Left renal cortex interstitium (tissue), 4 donors: Measurements from ENCODE around the gene MANF. TPM values are rescaled to one million over a fixed set of nuclear protein-coding genes. Genes with fewer than 3 reads are reported as not detected.
"Not testable (repeated sequence)": the region's sequence is repeated elsewhere in the genome, so short reads cannot be mapped to it uniquely, and the experiment has no call there.

Source experiments
- DNase-seq, 4 donors: peaks; one replicate each; pipeline ENCODE4 v3.0.0-alpha.2; 2013; ENCODE audit warnings: low read depth in 4 of 4, low spot score in 2 of 4, missing footprints in 1 of 4
- polyA plus RNA-seq, 4 donors: library from polyadenylated mRNA; unstranded; fragments of 120-200 nt; gene quantifications; one replicate each; pipeline ENCODE4 v1.2.1, GENCODE V29; 2013; ENCODE audit not compliant: insufficient read length in 4 of 4

Gene MANF
- polyA plus RNA-seq, result 100 to 1,000 TPM; 120 to 144 (median 127) TPM

DNA sequence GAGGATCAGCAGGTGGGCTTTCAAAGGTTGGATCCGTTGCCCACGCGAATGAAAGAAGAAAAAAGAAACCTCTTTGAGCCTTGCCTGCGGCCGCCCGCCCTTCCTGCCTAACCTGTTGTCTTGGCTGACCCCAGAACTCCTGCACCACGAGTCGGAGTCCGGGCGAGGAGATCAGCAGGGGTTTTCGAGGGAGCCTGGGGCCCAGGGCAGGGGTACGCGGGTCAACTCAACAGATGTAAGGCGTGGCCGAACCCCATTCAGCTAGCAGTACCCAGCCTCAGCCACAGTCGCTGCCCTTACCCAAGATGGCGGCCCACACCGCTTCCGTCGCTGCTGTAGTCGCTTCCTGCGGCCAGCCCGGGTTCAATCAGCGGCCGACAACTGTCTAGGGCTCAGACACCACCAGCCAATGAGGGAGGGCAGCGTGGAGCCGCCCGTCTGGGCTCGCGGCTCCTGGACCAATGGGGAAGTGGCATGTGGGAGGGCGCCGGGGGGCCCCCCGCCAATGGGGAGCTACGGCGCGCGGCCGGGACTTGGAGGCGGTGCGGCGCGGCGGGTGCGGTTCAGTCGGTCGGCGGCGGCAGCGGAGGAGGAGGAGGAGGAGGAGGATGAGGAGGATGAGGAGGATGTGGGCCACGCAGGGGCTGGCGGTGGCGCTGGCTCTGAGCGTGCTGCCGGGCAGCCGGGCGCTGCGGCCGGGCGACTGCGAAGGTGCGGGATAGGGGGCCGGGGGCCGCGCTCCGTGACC, at the start of gene MANF:
Gene MANF (plus strand): TSS at position 566 of the 748 bp plus-strand sequence. CDS start 52 bp downstream, at position 618.
- DNase-seq, result peak; percentile 86 to 97 (median 92)

- no peak for DNase-seq
These were observed 48.8 kb upstream of the MANF start for GRCh38 chr3:51336261-51336660.

GRCh38 chr3:51337666-51338065, 47.4 kb upstream of the MANF start:
- no peak for DNase-seq

DNA sequence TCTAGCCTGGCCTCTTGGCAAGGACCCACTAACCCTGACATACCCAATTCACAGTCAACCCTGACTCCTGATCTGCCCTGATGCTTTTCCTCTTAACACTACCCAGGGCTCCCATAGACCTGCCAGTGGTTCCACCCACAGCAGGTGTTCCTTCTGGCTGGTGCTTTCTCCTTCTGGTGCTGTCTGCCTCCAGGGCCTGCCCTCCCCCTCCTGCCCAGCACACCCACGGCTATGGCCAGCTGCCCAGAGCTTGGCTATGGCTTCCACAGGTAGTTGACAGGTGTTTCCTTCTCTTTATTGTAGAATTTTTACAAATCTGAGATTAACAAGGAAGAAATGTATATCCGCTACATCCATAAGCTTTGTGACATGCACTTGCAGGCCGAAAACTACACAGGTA, 46.5 kb upstream of the MANF start:
- DNase-seq, result no peak

GRCh38 chr3:51340013-51340829, 44.9 kb upstream of the MANF start:
- DNase-seq, result no peak

- no peak for DNase-seq
These were observed 44.0 kb upstream of the MANF start for GRCh38 chr3:51340989-51341636.

DNA sequence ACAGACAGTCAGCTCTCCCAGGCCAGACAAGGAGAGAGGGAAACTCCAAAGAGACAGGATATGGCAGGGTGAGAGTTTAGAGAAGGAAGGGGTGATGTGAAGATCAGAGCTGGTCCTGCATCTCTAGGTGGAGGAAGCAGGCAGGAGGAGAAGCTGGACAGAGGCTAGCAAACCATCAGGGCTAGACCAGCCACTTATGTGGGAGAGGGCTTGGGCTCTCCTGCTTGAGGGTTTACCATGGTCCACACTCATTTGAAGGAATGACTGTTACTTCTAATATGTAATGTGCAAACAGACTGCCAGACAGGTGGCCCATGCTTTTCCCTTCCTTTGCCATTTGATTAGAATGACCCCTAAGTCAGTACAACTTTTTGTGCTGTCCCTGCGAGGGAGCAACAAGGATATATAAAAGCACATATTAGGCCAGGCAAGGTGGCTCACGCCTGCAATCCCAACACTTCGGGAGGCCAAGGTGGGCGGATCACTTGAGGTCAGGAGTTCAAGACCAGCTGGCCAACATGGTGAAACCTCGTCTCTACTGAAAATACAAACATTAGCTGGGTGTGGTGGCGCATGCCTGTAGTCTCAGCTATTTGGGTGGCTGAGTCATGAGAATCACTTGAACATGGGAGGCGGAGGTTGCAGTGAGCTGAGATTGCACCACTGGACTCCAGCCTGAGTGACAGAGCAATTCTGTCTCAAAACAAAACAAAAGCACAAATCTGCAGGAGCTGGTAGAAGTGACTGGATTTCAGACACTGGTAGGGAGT, 41.0 kb upstream of the MANF start:
- no peak for DNase-seq

GRCh38 chr3:51350751-51351150, 34.3 kb upstream of the MANF start:
- no peak for DNase-seq

DNA sequence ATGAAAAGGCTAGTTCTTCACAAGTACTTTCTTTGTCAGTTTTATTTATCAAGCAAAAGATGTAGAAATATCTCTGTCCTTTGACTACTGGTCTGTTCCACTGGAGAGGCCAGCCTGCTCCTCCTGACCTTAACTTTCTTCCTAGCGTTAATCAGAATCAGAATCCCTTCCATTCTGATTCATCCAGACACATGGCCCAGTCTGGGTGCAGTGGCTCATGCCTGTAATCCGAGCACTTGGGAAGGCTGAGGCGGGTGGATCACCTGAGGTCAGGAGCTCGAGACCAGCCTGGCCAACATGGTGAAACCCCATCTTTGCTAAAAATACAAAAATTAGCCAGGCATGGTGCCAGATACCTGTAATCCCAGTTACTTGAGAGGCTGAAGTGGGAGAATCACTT, 32.0 kb upstream of the MANF start:
- DNase-seq, result no peak

- no peak for DNase-seq
These were observed 31.4 kb upstream of the MANF start for GRCh38 chr3:51353691-51354090.

GRCh38 chr3:51354172-51354571, 30.9 kb upstream of the MANF start:
- DNase-seq, result no peak

GRCh38 chr3:51354731-51355615, 30.1 kb upstream of the MANF start:
- no peak for DNase-seq

- no peak for DNase-seq
These were observed 29.1 kb upstream of the MANF start for GRCh38 chr3:51355891-51356578.

- DNase-seq, result no peak
These were observed 27.2 kb upstream of the MANF start for GRCh38 chr3:51357856-51358255.

- no peak for DNase-seq
These were observed 26.1 kb upstream of the MANF start for GRCh38 chr3:51358981-51359380.

- DNase-seq, result no peak
These were observed 24.3 kb upstream of the MANF start for GRCh38 chr3:51360806-51361205.

DNA sequence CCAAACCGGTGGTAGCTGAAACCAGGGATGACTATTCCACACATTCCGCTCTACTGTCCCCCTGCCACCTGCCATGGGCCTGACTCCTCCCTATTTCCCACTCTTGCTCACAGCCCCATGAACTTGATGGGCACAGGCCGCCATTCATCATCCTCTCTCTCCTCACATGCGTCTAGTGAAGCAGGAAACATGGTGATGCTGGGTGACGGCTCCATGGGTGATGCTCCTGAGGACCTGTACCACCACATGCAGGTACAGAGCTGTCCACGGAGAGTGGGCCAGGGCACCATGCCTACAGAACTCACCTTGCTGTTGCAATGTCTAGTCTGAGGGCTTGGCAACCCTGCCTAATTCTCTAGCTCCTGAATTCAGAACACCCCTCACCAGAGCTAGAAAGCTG, 23.3 kb upstream of the MANF start:
- DNase-seq, result no peak

DNA sequence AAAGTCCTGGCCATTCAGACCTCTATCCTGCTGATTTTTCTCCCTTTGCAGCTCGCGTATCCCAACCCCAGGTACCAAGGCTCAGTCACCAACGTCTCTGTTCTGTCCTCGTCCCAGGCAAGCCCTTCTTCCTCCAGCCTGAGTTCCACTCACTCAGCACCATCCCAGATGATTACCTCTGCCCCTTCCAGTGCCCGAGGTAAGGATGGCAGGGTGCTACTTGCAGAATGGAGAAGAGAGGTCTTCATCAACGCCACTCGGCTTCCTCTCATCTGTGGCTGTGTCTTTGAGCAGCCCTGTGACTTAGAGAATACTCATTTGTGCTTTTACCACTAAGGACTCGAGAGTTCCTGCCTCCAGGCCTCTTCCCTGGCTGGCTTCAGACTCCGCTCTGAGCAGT, 22.6 kb upstream of the MANF start:
- DNase-seq, result no peak

DNA sequence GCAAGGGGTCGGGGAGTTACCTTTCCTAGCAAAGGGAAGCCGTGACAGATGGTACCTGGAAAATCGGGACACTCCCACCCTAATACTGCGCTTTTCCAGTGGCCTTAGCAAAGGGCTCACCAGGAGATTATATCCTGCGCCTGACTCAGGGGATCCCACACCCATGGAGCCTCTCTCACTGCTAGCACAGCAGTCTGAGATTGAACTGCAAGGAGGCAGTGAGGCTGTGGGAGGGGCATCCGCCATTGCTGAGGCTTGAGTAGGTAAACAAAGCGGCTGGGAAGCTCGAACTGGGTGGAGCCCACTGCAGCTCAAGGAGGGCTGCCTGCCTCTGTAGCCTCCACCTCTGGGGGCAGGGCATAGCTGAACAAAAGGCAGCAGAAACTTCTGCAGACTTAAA, 16.8 kb upstream of the MANF start:
- DNase-seq, result not testable (repeated sequence)
